ENCODE results near the gene SSC5D. TPM values are rescaled to one million over a fixed set of nuclear protein-coding genes. Genes with fewer than 3 reads are reported as not detected.
A peak's percentile ranks its signal among the peaks of the same experiment; 100 is the strongest.
"Not testable (repeated sequence)": the region's sequence is repeated elsewhere in the genome, so short reads cannot be mapped to it uniquely, and the experiment has no call there.

Gene SSC5D
- total RNA-seq, 1 experiment from 2014 or later, result 0.14 TPM

- in situ Hi-C loops (cut with HindIII; ENCODE audit: low pct_unique_long_range_greater_than_20kb, low sequenced_read_pairs), result no loop called here
- no peak for DNase-seq (ENCODE audit: low read depth)
Observed at GRCh38 chr19:55493052-55493644, 4.9 kb downstream of the SSC5D start.

DNA sequence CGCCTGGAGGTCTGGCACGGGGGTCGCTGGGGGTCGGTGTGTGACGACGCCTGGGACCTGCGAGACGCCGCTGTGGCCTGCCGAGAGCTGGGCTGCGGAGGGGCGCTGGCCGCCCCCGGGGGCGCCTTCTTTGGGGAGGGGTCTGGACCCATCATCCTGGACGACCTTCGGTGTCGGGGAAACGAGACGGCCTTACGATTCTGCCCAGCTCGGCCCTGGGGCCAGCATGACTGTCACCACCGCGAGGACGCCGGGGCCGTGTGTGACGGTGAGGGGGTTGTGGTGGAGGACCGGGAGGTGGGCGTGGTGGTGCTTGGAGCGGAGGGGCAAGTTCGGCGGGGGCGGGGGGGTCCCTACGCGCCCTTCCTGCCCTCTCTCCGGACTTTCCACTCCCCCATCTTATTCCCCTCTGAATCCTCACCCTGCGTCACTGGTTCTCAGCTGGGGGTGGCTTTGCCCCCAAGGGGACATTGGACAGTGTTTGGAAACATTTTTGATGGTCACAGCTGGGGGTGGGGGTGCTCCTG is 5.5 kb downstream of the SSC5D start:
- in situ Hi-C loops (cut with HindIII; ENCODE audit: low pct_unique_long_range_greater_than_20kb, low sequenced_read_pairs), result no loop called here
- no peak for DNase-seq (ENCODE audit: low read depth)

DNA sequence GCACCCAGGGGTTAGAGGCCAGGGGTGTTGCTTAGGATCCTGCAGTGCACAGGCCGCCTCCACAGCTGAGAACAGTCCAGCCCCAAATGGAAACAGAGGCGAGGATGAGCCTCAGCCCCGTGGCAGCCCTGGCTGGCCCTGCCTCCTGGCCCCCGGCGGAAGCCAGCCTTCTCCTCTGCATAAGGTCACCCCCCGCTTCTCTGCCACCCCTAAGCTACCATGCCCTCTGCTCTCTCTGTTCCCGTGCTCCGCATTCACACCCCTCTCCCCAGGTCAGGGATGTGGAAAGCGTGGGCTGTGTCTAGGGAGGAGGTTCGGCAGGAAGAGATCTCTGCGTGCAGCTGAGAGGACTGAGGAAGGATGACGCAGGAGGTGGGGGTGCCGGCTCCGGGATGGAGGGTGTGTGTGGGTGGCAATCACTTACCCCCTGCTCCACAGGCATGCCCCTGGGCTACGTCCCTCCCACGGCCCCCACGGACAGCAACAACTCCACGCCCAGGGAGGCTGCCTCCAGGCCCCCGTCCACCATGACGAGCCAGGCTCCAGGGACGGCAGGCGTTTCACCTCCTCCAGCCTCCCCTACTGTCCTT is 6.0 kb downstream of the SSC5D start:
- in situ Hi-C loops (cut with HindIII; ENCODE audit: low pct_unique_long_range_greater_than_20kb, low sequenced_read_pairs), result no loop called here
- DNase-seq (ENCODE audit: low read depth), result no peak

DNA sequence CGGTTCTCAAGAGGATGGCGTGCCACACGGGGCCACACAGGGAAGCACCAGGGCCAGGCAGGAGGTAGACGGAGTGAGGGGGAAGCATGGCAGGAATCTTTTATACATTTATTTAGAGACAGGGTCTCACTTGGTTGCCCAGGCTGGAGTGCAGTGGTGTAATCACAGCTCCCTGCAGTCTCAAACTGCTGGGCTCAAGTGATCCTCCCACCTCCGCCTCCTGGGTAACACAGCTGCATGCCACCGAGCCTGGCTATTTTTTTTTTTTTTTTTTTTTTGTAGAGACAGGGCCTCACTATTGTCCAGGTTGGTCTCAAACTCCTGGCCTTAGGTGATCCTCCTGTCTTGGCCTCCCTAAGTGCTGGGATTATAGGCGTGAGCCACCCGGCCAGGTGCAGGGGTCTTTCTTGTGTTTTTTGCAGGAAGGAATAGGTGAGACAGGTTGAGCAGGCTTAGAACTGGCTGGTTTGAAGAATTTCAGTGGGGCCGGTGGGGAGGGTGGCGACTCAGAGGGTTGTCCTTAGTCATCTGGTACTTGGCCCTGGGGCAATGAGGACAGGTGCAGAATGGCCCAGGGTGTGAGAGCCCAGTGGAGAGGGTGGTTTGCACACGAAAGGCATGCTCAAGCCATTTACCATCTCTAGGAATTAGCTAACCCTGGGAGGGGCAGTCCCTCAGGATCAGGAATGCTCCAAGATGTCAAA is 7.6 kb downstream of the SSC5D start:
- in situ Hi-C loops (cut with HindIII; ENCODE audit: low pct_unique_long_range_greater_than_20kb, low sequenced_read_pairs), result no loop called here
- DNase-seq (ENCODE audit: low read depth), result no peak

DNA sequence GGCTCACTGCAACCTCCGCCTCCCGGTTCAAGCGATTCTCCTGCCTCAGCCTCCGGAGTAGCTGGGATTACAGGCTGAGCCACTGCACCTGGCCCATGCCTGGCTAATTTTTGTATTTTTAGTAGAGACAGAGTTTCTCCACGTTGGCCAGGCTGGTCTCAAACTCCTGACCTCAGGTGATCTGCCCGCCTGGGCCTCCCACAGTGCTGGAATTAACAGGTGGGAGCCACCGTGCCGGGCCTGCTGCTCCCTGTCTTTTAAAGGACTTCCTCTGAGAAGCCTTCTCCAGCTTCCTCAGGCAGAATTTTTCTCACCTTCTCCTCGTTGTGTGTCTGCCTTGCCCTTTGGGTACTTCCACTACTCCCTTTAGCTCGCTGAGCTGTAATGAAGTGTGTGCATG is 8.6 kb downstream of the SSC5D start:
- in situ Hi-C loops (cut with HindIII; ENCODE audit: low pct_unique_long_range_greater_than_20kb, low sequenced_read_pairs); DNase-seq (ENCODE audit: low read depth): not testable (repeated sequence)

- no peak for DNase-seq (ENCODE audit: low read depth)
- in situ Hi-C loops (cut with HindIII; ENCODE audit: low pct_unique_long_range_greater_than_20kb, low sequenced_read_pairs), result no loop called here
Observed at GRCh38 chr19:55497763-55498162, 9.5 kb downstream of the SSC5D start.

DNA sequence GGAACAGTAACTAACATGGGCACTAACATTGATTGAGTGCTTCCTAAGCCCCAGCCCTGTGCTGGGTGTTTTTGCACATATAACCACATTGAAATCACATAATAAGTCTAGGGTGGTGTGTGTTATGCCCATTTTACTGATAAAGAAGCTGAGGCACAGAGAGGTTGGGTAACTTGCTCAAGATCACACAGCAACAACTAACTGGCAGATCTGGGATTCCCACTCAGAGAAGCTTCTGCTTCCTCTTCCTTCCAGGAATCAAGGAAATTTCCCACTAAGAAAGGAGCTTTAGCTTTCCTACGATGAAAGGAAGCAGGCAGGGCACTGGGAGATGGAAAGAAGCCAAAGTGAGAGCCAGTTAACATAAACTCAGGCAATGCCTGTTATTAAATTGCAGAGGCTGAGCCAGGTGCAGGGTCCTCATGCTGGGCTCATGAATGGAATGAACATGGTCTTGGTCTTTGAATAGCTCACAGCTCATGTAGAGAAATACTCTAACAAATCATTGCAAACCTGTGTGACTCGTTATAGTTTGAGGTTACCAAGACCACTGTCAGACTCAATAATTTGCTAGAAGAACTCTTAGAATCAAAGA is 10.1 kb downstream of the SSC5D start:
- in situ Hi-C loops (cut with HindIII; ENCODE audit: low pct_unique_long_range_greater_than_20kb, low sequenced_read_pairs), result no loop called here
- DNase-seq (ENCODE audit: low read depth), result no peak

- in situ Hi-C loops (cut with HindIII; ENCODE audit: low pct_unique_long_range_greater_than_20kb, low sequenced_read_pairs), result no loop called here
Observed at GRCh38 chr19:55500368-55500952, 12.2 kb downstream of the SSC5D start.

DNA sequence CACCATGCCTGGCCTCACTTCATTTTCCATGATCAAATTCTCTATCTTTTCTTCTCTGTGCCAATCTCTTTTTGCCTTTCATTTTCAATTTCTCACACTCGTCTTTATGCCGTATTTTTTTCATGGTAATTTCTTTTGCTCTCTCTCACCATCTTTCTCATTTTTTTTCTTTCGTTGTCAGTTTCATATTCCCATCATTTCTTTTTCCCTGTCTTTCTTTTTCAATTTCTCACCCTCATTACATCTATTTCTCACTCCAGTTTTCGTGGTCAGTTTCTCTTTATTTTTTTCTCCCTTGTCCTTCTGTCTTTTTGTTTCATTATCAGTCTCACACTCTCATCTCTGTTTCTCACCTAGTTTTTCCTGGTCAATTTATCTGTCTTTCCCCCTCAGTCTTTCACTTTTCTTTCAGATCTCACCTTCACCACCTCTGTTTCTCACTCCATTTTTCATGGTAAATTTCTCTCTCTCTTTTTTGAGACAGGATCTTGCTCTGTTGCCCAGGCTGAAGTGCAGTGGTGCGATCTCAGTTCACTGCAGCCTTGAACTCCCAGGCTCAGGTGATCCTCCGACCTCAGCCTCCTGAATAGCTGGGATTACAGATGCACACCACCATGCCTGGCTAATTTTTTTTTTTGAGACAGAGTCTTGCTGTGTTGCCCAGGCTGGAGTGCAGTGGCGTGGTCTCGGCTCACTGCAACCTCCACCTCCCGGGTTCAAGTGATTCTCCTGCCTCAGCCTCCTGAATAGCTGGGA is 14.1 kb downstream of the SSC5D start:
- no peak for DNase-seq (ENCODE audit: low read depth)
- in situ Hi-C loops (cut with HindIII; ENCODE audit: low pct_unique_long_range_greater_than_20kb, low sequenced_read_pairs), result no loop called here

More at GRCh38 chr19:55500368-55500952, 12.2 kb downstream of the SSC5D start:
- no peak for DNase-seq (ENCODE audit: low read depth)

DNA sequence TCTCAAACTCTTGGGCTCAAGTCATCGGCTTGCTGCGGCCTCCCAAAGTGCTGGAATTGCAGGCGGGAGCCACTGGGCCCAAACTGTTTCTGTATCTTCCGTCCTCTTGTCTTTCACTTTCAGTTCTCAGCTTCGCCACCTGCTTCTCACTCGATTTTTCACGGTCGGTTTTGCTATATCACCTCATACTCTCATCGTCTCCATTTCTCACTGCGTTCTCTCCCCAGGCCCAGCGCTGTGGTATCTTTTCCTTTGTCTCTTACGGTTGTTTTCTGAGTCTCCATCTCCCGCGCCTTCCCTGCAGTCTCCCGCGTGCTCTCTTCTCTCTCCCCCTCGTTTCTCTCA is 14.9 kb downstream of the SSC5D start:
- no peak for DNase-seq (ENCODE audit: low read depth)
- in situ Hi-C loops (cut with HindIII; ENCODE audit: low pct_unique_long_range_greater_than_20kb, low sequenced_read_pairs), result no loop called here

- in situ Hi-C loops (cut with HindIII; ENCODE audit: low pct_unique_long_range_greater_than_20kb, low sequenced_read_pairs), result no loop called here
- peak; percentile 92 for DNase-seq (ENCODE audit: low read depth)
Observed at GRCh38 chr19:55503502-55504251, 15.4 kb downstream of the SSC5D start.

DNA sequence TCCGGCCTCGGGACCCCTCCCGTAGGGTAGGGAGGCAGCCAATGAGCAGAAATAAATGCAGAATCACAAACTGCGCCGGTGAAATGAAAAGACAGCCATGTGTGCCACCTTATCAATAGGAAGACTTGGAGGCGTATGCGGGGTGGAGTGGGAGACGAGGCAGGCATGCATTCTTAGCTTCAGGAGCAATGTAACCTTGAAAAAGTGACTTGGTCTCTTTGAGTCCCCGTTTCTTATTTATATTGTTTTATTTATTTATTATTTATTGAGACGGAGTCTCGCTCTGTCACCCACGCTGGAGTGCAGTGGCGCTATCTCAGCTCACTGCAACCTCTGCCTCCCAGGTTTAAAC is 16.0 kb downstream of the SSC5D start:
- in situ Hi-C loops (cut with HindIII; ENCODE audit: low pct_unique_long_range_greater_than_20kb, low sequenced_read_pairs), result no loop called here

GRCh38 chr19:55504981-55505380 is 16.7 kb downstream of the SSC5D start:
- no peak for DNase-seq (ENCODE audit: low read depth)
- in situ Hi-C loops (cut with HindIII; ENCODE audit: low pct_unique_long_range_greater_than_20kb, low sequenced_read_pairs), result no loop called here

More for the DNA sequence above, 16.0 kb downstream of the SSC5D start:
- DNase-seq (ENCODE audit: low read depth), result no peak

GRCh38 chr19:55508120-55508519 is 19.9 kb downstream of the SSC5D start:
- DNase-seq (ENCODE audit: low read depth), result no peak
- in situ Hi-C loops (cut with HindIII; ENCODE audit: low pct_unique_long_range_greater_than_20kb, low sequenced_read_pairs), result no loop called here

GRCh38 chr19:55516878-55517620 is 28.8 kb downstream of the SSC5D start:
- peak; percentile 90 for DNase-seq (ENCODE audit: low read depth)
- in situ Hi-C loops (cut with HindIII; ENCODE audit: low pct_unique_long_range_greater_than_20kb, low sequenced_read_pairs), result no loop called here

- in situ Hi-C loops (cut with HindIII; ENCODE audit: low pct_unique_long_range_greater_than_20kb, low sequenced_read_pairs), result no loop called here
Observed at GRCh38 chr19:55519451-55520311, 31.4 kb downstream of the SSC5D start.

More at GRCh38 chr19:55519451-55520311, 31.4 kb downstream of the SSC5D start:
- peak; percentile 54 for DNase-seq (ENCODE audit: low read depth)
